Body of pancreas (tissue), 4 donors: ENCODE data around the gene RIMS4. TPM values are rescaled to one million over a fixed set of nuclear protein-coding genes. Genes with fewer than 3 reads are reported as not detected.

Source experiments
- ATAC-seq: fragments of 150-250 bp; one replicate; pipeline ENCODE4 v1.9.1; 2016
- DNase-seq, 4 donors: peaks; one replicate each; pipeline ENCODE4 v3.0.0-alpha.2; 2019
- H3K27ac ChIP-seq, 4 donors: fragments of 200-600 bp; sonication (generic); 1 replicate in 3 of 4; 2 replicates in 1 of 4; pipeline versions ENCODE4 v1.5.1 to v1.6.1; 2016 to 2019; ENCODE audit warnings: mild to moderate bottlenecking in 1 of 4, mixed read lengths in 1 of 4, moderate library complexity in 1 of 4
- H3K27me3 ChIP-seq, 2 donors: fragments of 200-600 bp; sonication (generic); one replicate each; pipeline ENCODE4 v1.6.0; 2016; ENCODE audit warnings: mild to moderate bottlenecking in 1 of 2
- H3K36me3 ChIP-seq, 2 donors: fragments of 200-600 bp; sonication (generic); replicated peaks in 1 of 2; 2 replicates each; pipeline ENCODE4 v1.5.1; 2016; ENCODE audit warnings: low read depth in 2 of 2; ENCODE audit not compliant: insufficient read depth in 1 of 2
- H3K4me1 ChIP-seq: fragments of 200-600 bp; sonication (generic); one replicate; pipeline ENCODE4 v1.6.0; 2016
- H3K4me3 ChIP-seq, 2 donors: fragments of 200-600 bp; sonication (generic); 1 replicate in 1 of 2; 2 replicates in 1 of 2; pipeline ENCODE4 v1.5.1; 2016 to 2019
- H3K9me3 ChIP-seq, 3 donors: fragments of 200-600 bp; sonication (generic); 1 replicate in 2 of 3; 2 replicates in 1 of 3; pipeline ENCODE4 v1.5.1; 2016
- POLR2A ChIP-seq, 3 donors: fragments of 450-650 bp; IDR thresholded peaks; one replicate each; pipeline ENCODE4 v1.6.1; 2016; ENCODE audit warnings: antibody characterized with exemption in 3 of 3, mild to moderate bottlenecking in 2 of 3
- WGBS, 2 donors: methylation state at CpG; one replicate each; pipeline ENCODE4 v1.1.5; 2017; 5-methylcytosine and 5-hydroxymethylcytosine counted together
- intact Hi-C: fragments of 100-400 bp; cut with DNase I; formaldehyde crosslinking; loops from one replicate; pipeline ENCODE4 v1.15.1; 2023
- total RNA-seq, 2 donors: library from RNA; depleted of rRNA; stranded (reverse); fragments of >200 nt; gene quantifications; one replicate each; pipeline ENCODE4 v1.1.0, GENCODE V29; 2016
- TF ChIP-seq, protein P1 (sequence below), 7 experiments: fragments of 450-650 bp in 4 of 7; fragments of 200-600 bp in 3 of 7; sonication (generic) in 3 of 7; IDR thresholded peaks; one replicate each; pipeline ENCODE4 v1.5.1; 2016 to 2019; ENCODE audit warnings: antibody characterized with exemption in 7 of 7

RIMS4 gene
- total RNA-seq, 2 donors from 2014 or later, result 0.26 TPM; not detected in 1

DNA sequence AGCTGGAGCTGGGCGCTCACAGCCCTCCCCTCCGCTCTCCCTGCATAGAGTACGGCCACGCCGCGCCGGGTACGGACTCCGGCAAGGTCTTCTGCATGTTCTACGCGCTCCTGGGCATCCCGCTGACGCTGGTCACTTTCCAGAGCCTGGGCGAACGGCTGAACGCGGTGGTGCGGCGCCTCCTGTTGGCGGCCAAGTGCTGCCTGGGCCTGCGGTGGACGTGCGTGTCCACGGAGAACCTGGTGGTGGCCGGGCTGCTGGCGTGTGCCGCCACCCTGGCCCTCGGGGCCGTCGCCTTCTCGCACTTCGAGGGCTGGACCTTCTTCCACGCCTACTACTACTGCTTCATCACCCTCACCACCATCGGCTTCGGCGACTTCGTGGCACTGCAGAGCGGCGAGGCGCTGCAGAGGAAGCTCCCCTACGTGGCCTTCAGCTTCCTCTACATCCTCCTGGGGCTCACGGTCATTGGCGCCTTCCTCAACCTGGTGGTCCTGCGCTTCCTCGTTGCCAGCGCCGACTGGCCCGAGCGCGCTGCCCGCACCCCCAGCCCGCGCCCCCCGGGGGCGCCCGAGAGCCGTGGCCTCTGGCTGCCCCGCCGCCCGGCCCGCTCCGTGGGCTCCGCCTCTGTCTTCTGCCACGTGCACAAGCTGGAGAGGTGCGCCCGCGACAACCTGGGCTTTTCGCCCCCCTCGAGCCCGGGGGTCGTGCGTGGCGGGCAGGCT lies 60.1 kb downstream of the RIMS4 start:
- intact Hi-C loops, result loop anchor here (5.0 kb wide), 1 partner anchor 117 kb away; no protein-coding TSS in a partner anchor
- DNase-seq (peak in 3 of 4 donors; percentile 18 to 26 (median 21)), ATAC-seq (no peak)
- TF ChIP-seq, protein P1, sequence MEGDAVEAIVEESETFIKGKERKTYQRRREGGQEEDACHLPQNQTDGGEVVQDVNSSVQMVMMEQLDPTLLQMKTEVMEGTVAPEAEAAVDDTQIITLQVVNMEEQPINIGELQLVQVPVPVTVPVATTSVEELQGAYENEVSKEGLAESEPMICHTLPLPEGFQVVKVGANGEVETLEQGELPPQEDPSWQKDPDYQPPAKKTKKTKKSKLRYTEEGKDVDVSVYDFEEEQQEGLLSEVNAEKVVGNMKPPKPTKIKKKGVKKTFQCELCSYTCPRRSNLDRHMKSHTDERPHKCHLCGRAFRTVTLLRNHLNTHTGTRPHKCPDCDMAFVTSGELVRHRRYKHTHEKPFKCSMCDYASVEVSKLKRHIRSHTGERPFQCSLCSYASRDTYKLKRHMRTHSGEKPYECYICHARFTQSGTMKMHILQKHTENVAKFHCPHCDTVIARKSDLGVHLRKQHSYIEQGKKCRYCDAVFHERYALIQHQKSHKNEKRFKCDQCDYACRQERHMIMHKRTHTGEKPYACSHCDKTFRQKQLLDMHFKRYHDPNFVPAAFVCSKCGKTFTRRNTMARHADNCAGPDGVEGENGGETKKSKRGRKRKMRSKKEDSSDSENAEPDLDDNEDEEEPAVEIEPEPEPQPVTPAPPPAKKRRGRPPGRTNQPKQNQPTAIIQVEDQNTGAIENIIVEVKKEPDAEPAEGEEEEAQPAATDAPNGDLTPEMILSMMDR (IDR thresholded peaks at IDR 0.05), result peak in 3 of 7 experiments; percentile 6 to 13 (median 8)
- TF ChIP-seq POLR2A (IDR thresholded peaks at IDR 0.05), result no peak
- WGBS, 2 donors, result 38 to 42% methylated on average over 30 to 57 of the region's 73 CpGs
- Histone ChIP-seq H3K27me3 (no peaks in the 10 kb centered on the region), H3K4me3 (no peak overlapping the region), H3K9me3 (no peaks in the 10 kb centered on the region), H3K4me1 (peaks cover 32% of the 10 kb centered on the region), H3K36me3 (no peaks in the 10 kb centered on the region), H3K27ac (no peak overlapping the region)

DNA sequence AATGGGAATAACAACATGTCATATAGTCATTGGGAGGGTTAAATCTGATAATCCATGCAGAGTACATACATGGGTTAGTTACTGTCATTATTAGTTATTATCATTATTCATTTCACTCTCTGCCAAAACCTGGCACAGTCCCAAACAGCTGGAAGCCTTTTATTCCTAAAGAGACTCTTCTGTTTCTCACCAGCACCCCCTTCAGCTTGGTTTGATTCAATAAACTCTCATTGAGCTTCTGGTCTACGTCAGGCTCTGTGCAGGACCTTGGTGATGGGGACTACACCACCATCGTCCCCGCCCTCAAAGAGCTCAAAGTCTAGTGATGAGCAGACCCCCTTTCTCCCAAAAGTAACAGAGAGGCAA lies 62.4 kb downstream of the RIMS4 start:
- ATAC-seq, result no peak
- Histone ChIP-seq H3K27ac (peak overlapping the region; percentile 41 to 75 (median 58)), H3K4me3 (no peak overlapping the region), H3K4me1 (peaks cover 32% of the 10 kb centered on the region), H3K27me3 (no peaks in the 10 kb centered on the region), H3K36me3 (no peaks in the 10 kb centered on the region), H3K9me3 (no peaks in the 10 kb centered on the region)
- intact Hi-C loops, result no loop called here
- WGBS, 2 donors, result 72 to 79% methylated on average over 3 of the region's 3 CpGs
- DNase-seq, result no peak
- TF ChIP-seq, protein P1 (IDR thresholded peaks at IDR 0.05), result no peak
- TF ChIP-seq POLR2A (IDR thresholded peaks at IDR 0.05), result no peak

DNA sequence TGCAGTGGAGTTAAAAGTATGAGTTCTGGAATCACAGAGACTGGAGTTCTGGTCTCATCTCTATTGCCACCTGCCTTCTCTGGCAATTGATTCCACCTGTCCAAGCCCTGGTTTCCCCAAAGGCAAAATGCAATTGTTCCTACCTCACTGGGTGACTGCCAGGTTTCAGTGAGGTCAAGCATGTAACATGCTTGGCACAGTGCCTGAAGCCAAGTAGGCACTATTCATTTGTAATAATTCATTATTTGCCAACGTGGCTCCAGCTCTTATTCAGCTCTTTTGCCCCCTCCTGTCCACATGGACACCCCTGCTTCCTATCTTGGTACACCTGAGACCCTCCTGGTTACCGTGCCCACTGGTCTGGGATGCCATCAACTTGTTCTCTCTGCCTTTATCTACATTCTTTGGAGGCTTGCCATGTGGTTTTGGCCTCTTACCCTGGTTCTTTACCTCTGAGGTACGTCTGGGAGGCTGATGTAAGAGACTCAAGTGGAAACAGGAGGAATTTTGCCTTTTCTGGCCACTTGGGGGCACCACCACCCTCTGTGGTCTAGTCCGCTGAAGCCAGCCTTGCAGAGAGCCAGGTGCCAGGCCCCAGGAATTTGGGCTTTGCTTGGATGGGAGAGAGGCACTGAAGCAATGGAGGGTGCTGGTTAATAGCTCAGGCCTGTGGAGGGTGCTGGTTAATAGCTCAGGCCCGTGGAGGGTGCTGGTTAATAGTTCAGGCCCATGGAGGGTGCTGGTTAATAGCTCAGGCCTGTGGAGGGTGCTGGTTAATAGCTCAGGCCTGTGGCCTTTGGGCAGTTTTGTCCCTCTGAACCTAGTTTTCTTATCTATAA lies 63.0 kb downstream of the RIMS4 start:
- 8 to 9% methylated on average over 5 of the region's 5 CpGs for WGBS, 2 donors
- no peaks in the 10 kb centered on the region for H3K36me3 ChIP-seq
- ATAC-seq, result peak; percentile 74
- H3K27ac ChIP-seq, result peak overlapping the region; percentile 41 to 75 (median 58)
- H3K9me3 ChIP-seq, result no peaks in the 10 kb centered on the region
- DNase-seq, result peak; percentile 84 to 91 (median 88)
- H3K4me1 ChIP-seq, result peaks cover 32% of the 10 kb centered on the region
- no peak overlapping the region for H3K4me3 ChIP-seq
- intact Hi-C loops, result no loop called here
- no peaks in the 10 kb centered on the region for H3K27me3 ChIP-seq
- TF ChIP-seq, protein P1 (IDR thresholded peaks at IDR 0.05), result peak; percentile 53 to 70 (median 64)
- no peak for TF ChIP-seq POLR2A (IDR thresholded peaks at IDR 0.05)

DNA sequence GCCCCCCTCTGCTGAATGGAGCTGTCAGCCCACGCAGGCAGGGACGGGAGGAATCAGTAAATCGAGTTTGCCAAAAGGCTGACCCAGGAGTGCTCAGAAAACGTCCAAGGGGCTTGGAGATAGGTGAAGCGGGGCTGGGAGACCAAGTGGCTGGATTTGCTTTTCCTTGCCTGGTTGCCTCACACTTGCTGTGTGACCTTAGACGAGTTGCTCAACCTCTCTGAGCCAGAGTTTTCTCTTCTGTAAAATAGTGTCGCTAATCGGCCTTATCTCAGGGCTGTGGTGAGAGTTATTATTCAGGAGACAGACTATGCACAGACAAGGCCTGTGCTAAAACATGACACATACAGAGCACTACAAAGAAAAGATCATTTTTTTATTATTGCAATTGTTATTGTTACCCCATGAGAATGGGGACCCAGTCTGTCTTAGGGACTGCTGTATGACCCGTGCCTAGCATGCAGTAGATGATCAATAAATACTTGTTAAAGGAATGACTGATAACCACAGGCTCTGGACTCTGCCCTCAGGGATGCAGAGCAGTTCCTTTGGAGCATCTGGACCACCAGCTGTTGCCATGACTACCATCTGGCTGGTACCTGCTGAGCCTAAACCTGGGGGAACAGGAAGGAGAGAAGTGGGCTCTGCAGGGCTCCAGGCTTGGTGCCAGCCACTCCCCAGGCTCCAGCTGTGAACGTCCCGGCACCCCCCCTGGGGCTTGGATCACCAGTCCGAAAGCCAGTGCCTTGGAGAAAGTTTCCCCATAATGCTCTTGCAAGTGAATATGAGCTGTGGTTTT lies 63.8 kb downstream of the RIMS4 start:
- Histone ChIP-seq H3K4me3 (no peak overlapping the region), H3K27me3 (no peaks in the 10 kb centered on the region), H3K27ac (peak overlapping the region; percentile 41 to 75 (median 58)), H3K9me3 (no peaks in the 10 kb centered on the region), H3K36me3 (no peaks in the 10 kb centered on the region), H3K4me1 (peaks cover 32% of the 10 kb centered on the region)
- ATAC-seq (peak; percentile 30), DNase-seq (peak; percentile 37 to 56 (median 44))
- TF ChIP-seq POLR2A (IDR thresholded peaks at IDR 0.05), result no peak
- TF ChIP-seq, protein P1 (IDR thresholded peaks at IDR 0.05), result no peak
- intact Hi-C loops, result no loop called here
- WGBS, 2 donors, result 15 to 19% methylated on average over 8 to 12 of the region's 12 CpGs
